Stimulated activated CD4-positive, alpha-beta T cell treated with anti-CD3 and anti-CD28 coated beads, Interleukin-15, amount 100 ng/mL, for 24 hours (primary cell): ENCODE data around the gene LRRC4C.
"Not testable (repeated sequence)": the region's sequence is repeated elsewhere in the genome, so short reads cannot be mapped to it uniquely, and the experiment has no call there.

Source experiments
- DNase-seq: peaks from one replicate; pipeline ENCODE4 v3.0.0-alpha.2; 2020

LRRC4C gene

DNA sequence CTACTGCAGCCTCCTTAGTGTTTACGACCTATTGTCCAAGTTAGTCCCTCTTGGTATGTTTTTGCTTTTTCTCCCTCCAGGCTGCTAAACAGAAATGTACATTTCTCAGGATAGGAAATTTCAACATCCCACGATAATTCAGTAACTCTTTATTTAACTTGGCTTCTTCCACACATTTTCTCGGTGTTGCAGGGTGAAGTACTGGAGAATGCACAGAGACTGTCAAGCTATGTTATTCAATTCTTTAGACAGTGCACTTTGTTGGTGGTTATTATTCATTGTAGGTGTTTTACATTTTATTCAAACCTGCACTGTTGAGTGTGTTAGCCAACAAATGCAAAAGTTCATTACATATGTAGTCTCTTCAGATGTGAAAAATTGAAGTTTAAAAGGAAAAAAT, 839.8 kb downstream of the LRRC4C start:
- no peak for DNase-seq

DNA sequence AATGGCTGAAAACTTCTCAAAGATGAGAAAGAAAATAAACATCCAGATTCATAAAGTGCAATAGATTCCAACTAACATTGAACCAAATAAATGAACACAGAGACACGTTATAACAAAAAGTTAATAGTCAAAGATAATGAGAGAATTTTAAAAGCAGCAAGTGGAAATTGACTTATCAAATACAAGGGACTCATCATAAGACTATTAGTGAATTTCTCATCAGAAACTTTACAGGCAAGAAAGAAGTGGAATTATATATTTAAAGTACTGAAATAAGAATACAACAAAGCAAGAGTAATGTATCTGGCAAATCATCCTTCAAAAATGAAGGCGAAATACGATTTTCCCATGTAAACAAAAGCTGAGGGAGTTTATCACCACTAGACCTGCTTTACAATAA, 852.7 kb downstream of the LRRC4C start:
- no peak for DNase-seq

DNA sequence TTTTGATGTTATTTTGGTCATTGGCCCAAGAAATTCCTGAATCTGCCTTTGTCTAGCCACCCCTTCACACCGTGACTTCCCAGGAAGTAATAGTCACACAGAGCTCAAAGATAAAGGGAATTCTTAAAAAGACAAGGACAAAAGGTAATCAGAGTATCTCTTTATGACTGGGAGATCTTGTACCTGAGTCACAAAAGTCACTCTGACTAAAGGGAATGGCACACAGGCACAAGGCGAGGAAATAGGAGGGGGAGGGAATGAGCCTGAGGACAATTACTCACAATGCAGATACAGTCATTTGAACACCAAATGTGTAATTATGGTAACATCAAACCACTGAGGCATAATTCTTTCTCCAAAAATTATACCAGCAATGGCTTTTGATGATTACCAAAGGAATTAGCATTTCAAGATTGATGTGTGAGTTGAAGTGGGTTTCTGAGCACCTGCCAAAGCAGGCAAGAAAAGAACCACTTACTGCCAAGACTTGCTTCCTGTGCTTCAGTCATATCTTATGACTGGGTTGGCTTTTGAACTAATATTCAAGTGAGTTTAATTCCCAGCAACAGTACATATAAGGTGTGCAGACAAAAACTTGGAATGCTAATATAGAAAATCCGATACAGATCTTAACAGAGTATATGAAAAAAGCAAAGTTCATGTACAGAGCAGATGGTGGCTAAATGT, 856.4 kb downstream of the LRRC4C start:
- no peak for DNase-seq

DNA sequence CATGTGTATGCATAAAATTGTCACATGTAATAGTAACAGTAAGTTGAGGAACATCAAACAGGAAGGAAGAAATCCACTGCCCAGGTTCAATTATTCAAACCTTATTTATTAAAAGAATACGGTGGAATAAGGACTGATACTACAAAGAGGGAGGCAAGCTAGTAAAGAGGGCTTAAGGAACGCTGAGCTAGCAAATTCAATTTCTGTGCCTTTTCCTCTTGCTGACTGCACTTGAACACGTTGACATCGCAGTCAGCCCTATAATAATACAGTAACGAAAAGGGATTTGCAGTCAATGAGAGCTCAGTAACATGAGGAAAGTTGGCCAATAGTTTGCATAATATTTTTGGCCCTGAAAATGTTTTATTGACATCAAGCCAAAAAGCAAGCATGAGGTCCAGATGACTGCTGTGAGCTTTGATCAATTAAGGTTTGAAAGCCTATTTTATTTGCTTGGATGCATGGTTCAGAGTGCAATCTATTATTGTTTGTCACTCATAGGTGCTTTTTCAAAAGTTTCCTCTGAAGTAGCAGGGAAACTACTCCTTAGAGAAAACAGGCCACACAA, 861.8 kb downstream of the LRRC4C start:
- no peak for DNase-seq

DNA sequence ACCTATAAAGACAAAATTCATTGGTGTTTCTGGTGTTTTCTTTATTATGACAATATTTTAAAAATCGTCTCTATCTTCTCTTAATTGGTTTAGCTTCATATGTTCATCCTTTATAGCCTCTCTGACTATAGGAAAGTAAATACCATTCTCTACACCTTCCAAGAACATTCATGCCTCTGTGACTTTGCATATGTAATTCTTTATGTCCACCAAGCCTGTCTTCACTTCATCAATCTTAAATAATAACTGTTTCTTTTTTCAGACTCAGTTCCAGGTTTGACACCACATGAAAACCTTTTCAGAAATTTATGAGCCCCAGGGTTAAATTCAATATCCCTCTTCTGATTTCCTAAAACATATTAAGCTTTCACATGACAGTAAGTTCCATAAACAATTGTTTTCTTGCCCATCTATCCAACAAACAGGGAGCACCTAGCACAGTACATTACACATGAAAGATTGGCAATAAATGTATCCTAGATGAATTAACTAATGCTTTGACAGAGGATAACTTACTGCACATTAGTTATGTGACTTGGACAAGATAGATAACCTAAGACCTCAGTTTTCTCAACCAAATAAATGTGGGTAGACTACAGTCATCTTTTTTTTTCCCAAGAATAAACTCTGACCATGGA, 886.1 kb downstream of the LRRC4C start:
- no peak for DNase-seq

DNA sequence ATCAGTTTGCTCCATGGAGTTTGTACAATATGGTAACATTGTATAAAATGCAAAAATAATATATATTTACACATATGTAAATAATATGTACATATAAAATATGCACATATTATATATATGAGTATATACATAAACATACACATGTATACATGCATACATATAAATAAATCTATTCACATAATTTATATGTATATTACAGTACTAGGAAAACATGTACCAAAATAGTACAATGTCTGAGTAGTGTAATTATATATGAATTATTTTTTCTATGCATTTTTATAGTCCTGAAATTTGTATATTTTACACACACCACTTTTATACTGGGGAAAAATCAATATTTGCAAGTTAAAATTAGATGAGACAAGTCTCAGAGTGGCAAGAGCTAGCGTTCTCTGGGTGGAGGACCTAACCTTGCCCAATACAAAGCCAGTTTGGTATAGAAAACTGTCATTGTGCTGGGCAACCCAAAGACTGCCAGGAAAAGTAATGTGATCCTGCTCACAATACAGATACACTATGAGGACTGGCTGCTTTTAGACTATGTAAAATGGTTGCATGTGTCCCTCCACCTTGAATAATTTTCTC, 889.4 kb downstream of the LRRC4C start:
- DNase-seq: no peak

DNA sequence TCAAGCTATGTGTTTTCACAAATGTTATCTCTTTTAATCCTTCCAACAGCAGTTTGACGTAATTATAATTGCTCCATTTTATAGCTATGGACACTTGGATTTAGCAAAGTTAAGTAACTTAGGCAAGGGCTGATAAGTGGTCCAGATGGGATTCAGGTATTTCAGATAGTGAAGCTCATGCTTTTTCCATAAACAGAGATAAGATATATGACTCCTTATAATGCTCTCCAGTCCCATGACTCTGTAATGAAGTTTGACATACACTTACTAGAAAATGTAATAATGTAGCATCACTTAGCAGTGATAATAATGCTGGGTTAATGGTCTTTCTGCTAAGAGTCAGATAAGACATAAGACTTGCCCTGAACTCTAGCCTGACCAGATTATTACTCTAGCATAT, 892.1 kb downstream of the LRRC4C start:
- DNase-seq: no peak

DNA sequence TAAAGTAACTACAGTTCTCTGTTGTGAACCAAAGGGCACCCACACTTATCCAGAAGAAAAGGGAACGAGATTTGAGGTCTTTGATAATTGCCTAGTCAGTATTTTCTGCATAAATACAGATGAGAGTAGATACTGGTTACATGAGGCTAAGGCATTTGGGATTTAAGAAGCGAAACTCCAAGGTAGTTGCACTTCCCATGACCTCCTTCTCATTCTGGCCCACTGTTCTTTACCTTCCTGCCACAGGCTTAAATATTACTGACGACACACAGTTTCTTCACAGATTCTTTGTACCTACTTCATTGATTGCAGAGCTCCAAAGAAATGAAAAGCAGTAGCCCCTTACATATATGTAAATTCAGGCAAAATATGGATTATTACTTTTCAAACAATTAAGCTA, 915.3 kb downstream of the LRRC4C start:
- DNase-seq: no peak

DNA sequence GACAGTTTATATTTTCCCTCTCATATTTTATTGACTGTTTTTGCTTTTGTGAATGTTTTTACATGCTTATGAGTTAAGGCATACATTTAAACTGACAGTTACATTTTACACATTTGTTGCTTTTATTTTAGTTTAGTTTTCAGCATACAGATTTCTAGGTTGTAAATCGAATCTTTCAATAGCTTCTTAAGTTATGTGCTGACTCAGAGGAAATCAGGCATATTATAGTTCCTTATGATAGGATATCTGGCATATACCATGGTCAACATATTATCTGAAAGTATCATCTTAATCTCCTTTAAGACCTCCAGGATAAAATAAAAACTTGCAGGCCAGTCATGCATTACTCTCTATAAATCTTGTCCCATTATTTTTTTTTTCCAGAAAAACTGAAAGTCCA, 916.6 kb downstream of the LRRC4C start:
- no peak for DNase-seq

DNA sequence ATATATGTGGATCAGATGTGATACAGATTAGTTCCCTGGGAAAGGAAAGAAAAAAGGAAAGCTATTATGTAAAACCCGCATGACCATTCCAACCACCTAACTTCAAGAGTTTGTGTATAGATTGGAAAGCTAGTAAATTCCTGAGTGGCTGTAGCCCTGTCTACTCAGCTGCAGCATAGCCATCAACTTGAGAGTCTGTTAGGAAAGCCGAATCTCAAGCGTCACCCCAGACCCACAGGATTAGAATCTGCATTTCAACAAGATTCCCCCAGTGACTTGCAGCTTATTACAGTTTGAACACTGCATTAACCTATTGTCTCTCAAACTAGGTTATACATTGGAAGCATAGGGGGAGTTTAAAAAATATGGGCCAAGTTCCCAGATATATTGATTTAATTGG, 921.7 kb downstream of the LRRC4C start:
- DNase-seq: no peak

DNA sequence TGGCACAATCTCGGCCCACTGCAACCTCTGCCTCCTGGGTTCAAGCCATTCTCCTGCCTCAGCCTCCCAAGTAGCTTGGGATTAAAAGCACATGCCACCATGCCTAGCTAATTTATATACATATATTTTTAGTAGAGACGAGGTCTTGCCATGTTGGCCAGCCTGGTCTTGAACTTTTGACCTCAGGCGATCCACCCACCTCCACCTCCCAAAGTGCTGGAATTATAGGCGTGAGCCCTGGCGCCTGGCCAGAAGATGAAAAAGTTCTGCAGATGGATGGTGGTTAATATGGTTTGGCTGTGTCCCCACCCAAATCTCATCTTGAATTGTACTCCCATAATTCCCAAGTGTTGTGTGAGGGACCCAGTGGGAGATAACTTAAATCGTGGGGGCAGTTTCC, 937.4 kb downstream of the LRRC4C start:
- not testable (repeated sequence) for DNase-seq

DNA sequence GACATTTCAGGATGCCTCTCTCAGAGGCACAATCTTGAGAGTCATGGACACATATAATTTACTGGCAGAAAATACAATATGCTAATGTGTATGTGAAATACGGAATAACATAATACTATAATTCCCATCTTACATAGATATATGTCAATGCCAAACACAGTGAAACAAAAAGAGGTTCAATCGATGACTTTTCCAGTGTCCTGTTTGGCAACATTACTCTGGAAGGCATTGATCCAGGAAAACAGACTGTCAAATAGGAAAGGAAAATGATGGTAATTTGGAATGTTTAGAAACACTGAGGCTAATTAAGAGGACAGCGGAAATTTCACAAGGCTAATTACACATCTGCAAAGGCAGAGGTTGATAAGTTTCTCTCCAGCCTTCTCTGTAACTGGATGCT, 942.3 kb downstream of the LRRC4C start:
- DNase-seq: no peak

DNA sequence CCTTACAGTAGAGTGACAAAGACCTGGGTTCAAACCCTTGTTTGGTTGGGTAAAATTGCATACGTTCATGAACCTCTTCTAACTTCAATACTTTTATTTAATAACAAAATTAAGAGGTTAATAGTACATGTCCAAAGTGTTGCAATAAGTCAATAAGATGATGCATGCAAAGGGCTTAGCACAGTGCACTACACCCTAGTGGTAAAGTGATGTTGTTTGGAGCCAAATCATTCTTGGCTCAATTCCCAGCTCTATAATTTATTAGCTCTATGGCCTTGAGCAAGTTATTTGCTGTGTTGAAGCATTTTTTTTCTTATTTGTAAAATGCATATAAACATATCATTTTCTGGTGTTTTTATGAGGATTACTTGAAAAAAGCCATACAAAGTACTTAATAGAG, 945.3 kb downstream of the LRRC4C start:
- no peak for DNase-seq

DNA sequence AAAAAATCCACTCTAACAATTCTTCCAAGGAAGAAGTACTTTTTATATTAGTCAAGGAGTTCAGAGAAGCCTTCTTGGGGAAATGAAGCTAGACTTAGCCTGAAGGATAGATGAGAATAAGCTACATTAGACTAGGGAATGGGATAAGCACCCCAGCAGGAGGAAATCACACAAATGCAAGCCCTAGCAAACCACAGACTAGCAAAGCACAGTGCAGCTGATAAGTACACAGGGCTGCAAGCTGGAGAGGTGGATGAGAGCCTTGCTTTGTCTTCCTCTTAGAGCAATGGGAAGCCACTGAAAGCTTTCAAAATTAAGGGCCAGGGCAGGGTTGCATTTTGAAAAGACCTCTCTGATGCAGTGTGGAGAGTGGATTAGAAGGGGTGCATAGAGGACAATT, 946.2 kb downstream of the LRRC4C start:
- no peak for DNase-seq

DNA sequence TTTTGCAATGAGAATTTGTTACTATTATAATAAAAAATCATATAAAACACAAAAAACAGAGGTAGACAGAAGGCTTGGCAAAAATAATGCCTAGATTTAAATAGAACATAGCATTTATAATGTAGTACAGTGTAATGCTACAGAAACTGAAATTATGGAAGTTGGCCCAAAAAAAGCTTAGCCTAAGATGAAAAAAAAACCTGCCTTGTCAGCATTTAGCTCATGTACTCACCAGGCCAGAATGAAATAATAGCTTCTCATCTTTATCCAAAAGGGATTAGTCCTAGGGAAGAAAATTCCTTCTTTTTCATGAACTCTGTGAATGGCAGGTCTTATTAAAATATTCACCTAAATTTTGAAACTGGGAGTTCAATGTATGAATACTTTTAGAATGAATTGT, 951.1 kb downstream of the LRRC4C start:
- DNase-seq: no peak

DNA sequence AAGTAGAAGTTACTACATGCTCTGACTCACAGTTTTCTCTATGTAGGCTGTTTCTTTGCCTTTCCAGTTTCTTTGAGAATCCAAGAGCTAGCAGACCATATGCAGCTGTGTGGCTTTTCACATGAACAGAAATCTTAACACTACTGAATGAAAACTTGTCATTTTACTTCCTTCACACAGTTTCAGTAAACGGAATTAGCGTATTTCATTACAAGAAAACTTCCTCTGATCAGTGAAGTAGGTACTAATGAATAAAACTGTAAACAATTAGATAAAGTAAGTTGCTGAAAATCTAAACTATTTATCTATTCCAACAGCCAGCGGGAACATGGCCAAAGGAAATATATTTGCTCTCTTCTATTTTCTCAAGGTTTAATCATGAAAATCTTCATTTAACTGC, 953.2 kb downstream of the LRRC4C start:
- no peak for DNase-seq

DNA sequence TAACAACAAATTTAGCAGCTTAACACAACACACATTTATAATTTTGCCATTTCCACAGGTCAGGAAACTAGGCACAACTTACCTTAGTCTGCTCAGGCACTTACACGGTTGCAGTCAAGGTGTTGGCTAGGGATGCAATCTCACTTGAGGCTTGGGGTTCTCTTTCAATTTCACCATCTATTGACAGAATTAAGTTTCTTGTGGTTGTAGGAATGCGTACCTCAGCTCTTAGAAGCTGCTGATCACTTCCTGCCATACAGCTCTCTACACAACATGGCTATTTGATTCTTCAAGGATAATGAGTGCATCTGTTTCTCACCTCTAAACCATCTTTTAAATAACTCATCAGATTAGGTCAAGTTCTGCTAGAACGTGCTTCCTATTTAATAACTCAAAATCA, 968.1 kb downstream of the LRRC4C start:
- DNase-seq: no peak

DNA sequence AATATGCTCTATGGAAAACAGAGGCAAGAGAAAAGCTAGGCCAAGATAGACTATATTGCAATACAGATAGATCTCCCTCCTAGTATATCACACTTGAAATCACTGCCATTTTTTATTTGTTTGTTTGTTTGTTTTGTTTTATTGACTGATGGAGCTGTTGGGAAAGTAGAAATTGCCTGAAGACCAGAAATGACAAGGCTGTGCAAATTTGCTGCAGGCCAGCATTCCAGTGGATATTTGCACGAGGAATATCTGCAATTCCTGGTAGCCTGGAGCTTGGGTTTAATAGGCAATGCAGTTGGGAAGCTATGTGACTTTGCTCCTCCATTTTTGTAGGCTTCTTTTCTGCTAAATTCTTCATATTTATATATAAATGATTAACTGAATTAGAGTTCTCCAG, 991.7 kb downstream of the LRRC4C start:
- no peak for DNase-seq

DNA sequence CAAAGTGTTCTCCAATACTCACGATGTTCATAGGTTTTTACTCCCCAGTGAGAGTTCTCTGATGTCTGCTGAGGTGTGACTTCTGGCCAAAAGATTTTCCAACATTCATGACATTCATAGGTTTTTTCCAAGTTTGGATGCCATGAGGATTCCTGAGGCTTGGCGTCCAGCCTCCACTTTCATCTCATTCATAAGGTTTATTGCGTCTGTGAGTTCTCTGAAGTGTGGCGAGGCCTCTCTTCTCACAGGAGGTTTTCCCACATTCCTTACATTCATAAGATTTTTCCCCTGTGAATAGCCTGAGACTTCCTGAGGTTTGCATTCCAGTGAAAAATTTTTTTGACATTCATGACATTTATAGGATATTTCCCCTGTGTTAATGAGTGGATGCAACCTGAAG, 1014.1 kb downstream of the LRRC4C start:
- no peak for DNase-seq

DNA sequence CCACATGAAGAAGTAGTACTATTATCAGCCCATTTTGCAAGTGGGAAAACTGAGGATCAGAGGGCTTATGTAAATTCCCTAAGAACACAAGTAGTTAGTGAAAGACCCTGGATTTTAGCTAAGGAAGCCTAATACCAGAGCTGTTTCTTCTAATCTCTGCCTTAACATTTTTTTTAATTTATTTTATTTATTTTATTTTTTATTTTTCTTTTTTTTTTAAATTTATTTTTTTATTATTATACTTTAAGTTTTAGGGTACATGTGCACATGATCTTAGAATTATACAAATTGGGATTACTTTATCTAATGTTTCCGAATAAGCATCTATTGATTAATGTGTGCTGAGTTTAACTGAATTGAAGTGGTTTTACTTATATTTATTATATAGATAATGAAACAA, 1015.3 kb downstream of the LRRC4C start:
- DNase-seq: no peak

DNA sequence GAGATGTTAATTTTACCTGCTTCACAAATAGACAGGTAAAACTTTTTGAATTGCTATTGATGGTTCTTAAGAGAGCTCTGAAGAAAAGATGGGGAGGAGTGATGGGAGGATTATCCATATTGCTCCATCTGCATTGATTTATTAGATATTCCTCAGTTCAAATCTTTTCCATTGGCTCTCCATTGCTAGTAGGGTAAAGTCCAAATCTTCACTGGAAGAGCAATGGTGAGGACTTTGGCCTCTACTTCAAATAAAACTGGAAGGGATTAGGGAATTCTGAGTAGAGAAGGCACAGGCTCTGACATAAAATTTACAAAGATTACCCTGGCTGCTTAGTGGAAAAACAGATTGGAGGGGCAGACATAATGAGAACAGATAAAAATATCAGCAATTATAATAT, 1024.1 kb downstream of the LRRC4C start:
- DNase-seq: no peak

DNA sequence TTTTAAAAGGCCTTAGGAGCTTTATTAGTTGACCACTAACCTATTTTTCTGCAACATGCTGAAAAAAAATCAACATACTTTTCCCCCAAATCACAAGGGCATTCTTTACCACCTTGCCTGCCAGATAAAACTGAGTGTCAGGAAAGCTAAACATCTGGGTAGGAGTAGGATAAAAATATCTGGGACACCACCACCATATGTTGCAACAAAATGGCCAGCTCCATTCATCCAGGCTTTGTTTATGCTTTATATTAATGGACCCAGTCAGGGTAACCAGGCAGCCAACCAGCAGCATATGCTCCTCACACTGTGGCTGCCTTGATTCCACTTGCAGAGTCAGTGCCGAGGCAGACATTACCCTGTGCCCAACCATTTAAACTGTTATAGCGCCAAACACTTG, 1024.5 kb downstream of the LRRC4C start:
- DNase-seq: no peak

DNA sequence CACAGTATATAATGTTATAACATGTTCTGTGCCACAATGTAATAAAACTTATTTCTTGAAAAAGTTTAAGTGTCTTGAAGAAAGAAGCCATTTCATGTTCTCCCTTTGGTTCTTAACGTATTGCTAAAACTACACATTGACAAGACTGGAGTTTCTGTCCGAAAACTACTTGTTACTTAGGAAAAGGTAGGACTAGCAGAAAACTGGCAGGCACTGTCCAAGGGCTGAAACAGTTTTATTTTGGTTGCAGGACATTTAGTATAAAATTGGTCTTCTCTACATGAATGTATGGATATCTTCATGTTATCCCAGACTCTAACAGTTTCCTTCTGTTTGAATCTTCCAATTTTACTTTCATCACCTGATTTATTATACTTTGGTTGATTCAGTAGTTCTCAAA, 1027.1 kb downstream of the LRRC4C start:
- no peak for DNase-seq

DNA sequence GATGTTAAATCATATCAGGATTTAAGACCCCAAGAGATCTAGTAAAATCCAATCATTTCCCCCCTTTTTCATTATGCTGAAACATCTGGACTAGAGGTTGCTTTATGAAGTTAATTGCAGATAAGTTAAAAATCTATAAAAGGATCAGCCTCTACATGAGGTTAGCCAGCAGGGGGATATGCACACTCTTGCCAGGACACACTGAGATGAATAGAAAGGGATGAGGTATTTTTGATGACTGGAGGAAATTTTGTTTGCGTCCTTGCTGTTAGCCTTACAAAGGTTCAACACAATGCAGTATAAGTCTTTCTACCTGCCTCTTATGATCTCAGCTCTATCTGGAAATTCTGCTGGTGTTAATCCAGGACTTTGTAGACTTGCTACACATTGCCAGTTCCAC, 1034.3 kb downstream of the LRRC4C start:
- no peak for DNase-seq
